ENCODE results near the gene PRR20C.
"Not testable (repeated sequence)": the region's sequence is repeated elsewhere in the genome, so short reads cannot be mapped to it uniquely, and the experiment has no call there.

PRR20C gene

DNA sequence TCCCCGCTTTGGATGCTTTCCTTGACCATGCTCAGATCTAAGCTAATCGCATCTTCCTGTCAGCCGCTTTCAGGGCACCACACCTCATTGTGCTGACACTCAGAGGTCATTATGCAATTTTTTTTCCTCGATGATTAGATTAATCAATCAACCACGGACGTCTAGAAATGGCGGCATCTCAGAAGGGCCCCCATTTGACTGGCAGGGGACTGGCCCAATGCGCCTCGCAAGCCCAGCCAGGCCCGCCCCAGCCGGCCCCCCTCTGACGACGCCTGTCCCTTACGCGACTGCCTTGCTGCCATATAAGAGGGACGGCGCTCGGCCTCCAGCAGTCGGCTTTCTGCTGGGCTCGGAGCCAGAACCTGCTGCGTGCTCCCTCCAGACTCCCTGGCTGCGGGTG, at the start of gene PRR20C:
Gene PRR20C (plus strand): TSS at position 301 of the 400 bp plus-strand sequence. CDS start 387 bp downstream, outside the sequence.
- DNase-seq, result not testable (repeated sequence)

DNA sequence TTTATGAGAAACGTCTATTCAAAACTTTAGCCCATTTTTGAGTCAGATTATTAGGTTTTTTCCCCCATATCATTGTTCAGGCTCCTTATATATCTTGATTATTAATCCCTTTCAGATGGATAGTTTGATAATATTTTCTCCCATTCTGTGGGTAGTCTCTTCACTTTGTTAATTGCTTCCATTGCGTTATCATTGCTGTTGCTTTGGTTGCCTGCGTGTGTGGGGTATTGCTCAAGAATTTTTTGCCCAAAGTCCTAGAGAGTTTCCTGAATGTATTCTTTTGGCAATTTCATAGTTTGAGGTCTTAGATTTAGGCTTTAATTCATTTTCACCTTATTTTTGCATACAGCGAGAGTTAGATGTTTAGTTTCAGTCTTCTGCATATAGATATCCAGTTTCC, 38.9 kb upstream of the PRR20C start:
- no peak for DNase-seq

DNA sequence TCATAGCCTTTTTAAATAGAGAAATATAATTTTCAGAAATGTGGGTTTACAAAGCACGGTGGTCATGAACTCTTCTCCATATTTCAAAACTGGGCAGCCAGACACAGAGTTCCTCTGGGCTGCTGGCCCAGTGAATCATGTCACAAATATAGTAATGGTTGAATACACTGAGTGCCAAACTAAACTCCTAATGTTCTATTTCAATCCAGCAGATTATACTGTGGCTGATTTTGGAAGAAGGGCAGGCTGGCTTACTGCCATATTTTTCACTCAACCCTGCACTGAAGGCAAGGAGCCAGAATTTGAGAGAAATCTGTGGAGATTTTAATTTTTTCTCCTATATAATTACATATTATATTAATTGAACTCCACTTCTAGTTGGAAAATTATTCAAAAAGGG, 30.2 kb upstream of the PRR20C start:
- no peak for DNase-seq

DNA sequence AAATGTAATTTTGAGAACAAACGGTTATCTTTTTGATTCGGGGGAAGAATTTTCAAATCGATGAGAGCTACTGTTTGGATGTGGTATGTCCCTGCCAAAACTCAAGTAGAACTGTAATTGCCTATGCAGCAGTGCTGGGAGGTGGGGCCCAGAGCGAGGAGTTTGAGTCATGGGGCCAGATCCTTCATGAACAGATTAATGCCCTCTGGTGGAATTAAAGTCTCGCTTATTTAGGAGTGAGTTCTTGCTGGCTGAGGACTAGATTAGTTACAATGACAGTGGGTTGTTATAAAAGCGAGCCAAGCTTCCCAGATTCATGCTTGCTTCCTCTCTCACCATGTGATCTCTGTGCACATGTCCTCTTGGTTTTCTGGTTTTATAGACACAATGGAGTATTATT, 25.0 kb upstream of the PRR20C start:
- DNase-seq, result no peak

DNA sequence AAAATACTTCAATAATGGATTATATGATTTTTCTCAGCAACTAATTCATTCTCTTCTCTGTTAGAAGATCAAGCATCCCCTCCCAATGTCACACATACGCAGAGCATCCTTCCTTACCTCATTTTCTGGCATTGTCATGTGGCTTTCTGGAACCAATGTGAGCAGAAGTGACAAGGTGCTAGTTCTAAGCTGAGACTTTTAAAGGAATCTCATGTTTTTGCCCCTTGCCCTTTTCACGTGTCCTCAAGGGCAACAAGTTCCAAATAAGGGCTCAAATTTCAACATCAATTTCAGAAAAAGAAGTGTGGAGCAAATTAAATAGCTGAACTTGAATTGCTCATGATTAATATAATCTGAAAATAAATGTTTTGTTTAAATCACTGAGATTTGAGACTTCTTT, 17.8 kb upstream of the PRR20C start:
- no peak for DNase-seq

DNA sequence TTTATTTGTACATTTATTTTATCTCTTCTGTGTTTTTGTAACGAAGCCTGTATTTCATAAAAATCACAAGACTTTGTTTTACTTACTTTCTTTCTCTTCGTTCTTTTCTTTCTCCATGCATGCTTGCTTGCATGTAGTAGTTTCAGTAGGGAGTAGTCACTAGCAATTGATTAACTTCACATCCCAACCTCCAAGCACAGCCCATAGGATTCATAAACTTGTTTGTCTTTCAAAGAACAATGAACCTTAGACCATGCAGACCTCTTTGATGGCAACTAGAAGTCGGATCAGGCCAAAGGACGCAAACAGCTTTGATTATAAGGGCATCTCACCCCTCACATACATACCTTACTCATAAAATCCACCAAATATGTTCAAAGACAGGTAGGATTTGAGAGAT, 16.3 kb upstream of the PRR20C start:
- no peak for DNase-seq

DNA sequence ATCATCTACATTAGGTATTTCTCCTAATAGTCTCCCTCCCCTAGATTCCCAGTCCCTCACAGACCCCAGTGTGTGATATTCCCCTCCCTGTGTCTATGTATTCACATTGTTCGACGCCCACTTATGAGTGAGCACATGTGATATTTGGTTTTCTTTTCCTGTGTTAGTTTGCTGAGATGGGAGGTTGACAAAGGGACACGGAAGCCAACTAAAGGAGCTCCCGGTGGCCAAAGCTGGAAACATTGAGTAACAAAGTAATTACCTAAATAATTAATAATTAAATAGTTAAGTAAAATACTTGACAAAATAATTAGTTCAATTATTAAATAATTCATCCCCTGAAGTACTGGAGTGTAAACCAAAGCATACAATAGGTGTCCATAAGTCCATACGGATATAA, 14.9 kb upstream of the PRR20C start:
- DNase-seq, result no peak

DNA sequence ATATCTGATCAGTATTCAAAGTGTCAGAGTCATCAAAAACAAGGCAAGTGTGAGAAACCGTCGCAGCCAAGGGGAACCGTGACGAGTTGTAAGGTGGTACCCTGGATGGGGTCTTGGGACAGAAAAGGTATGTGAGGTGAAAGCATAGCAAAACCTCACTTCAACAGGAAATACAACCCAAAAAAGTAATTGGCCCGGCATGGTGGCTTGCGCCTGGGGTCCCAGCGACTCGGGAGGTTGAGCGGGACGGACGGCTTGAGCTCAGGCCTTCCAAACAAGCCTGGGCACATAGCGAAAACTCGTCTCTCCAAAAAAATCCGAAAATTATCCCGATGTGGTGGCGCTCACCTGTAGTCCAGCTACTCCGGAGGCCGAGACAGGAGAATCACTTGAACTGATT, 14.1 kb upstream of the PRR20C start:
- DNase-seq, result not testable (repeated sequence)

DNA sequence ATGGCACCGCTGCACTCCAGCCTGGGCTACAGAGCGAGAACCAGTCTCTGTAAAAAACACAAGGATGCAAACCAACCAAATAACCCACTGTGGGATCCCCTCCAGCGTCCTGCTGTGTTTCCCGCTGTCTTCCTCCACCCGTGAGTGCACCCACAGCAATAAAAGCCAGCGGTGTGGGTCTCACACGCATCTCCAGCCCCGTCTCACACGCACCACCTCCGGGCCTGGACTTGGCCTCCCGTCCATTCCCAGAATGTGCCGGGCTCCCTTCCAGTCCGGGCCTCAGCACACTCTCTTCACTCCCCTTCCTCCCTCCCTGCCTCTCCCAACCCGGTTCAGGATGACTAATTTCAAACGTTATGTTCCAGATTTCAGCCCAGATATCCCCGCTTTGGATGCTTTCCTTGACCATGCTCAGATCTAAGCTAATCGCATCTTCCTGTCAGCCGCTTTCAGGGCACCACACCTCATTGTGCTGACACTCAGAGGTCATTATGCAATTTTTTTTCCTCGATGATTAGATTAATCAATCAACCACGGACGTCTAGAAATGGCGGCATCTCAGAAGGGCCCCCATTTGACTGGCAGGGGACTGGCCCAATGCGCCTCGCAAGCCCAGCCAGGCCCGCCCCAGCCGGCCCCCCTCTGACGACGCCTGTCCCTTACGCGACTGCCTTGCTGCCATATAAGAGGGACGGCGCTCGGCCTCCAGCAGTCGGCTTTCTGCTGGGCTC, 13.5 kb upstream of the PRR20C start, which contains the start of gene PRR20A:
Gene PRR20A (plus strand): TSS at position 684 of the 734 bp plus-strand sequence. CDS start 387 bp downstream, outside the sequence.
- not testable (repeated sequence) for DNase-seq

DNA sequence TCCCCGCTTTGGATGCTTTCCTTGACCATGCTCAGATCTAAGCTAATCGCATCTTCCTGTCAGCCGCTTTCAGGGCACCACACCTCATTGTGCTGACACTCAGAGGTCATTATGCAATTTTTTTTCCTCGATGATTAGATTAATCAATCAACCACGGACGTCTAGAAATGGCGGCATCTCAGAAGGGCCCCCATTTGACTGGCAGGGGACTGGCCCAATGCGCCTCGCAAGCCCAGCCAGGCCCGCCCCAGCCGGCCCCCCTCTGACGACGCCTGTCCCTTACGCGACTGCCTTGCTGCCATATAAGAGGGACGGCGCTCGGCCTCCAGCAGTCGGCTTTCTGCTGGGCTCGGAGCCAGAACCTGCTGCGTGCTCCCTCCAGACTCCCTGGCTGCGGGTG, 6.7 kb upstream of the PRR20C start, which contains the start of gene PRR20B:
Gene PRR20B (plus strand): TSS at position 301 of the 400 bp plus-strand sequence. CDS start 387 bp downstream, outside the sequence.
- DNase-seq, result not testable (repeated sequence)

DNA sequence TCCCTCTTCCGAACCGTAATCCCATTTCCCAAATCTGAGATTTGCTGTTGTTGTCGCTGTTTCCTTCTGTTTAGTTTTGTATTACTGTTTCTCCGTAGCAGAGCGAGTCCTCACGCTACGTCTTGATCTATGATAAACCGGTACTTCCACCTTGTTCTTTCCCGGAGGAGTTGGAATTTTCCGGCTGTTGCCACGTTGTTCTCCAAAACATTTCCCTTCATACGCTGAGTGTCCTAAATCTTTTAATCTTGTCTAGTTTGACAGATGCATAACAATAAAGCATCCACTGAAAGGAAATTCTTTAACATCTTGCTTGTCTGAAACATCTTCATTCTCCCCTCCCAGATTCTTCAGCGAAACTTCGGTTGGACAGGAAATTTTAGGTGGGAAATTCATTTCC, 5.8 kb upstream of the PRR20C start:
- not testable (repeated sequence) for DNase-seq

DNA sequence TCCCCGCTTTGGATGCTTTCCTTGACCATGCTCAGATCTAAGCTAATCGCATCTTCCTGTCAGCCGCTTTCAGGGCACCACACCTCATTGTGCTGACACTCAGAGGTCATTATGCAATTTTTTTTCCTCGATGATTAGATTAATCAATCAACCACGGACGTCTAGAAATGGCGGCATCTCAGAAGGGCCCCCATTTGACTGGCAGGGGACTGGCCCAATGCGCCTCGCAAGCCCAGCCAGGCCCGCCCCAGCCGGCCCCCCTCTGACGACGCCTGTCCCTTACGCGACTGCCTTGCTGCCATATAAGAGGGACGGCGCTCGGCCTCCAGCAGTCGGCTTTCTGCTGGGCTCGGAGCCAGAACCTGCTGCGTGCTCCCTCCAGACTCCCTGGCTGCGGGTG, 6.5 kb downstream of the PRR20C start, which contains the start of gene PRR20D:
Gene PRR20D (plus strand): TSS at position 301 of the 400 bp plus-strand sequence. CDS start 387 bp downstream, outside the sequence.
- not testable (repeated sequence) for DNase-seq

DNA sequence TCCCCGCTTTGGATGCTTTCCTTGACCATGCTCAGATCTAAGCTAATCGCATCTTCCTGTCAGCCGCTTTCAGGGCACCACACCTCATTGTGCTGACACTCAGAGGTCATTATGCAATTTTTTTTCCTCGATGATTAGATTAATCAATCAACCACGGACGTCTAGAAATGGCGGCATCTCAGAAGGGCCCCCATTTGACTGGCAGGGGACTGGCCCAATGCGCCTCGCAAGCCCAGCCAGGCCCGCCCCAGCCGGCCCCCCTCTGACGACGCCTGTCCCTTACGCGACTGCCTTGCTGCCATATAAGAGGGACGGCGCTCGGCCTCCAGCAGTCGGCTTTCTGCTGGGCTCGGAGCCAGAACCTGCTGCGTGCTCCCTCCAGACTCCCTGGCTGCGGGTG, 13.0 kb downstream of the PRR20C start, which contains the start of gene PRR20E:
Gene PRR20E (plus strand): TSS at position 301 of the 400 bp plus-strand sequence. CDS start 387 bp downstream, outside the sequence.
- DNase-seq, result not testable (repeated sequence)

DNA sequence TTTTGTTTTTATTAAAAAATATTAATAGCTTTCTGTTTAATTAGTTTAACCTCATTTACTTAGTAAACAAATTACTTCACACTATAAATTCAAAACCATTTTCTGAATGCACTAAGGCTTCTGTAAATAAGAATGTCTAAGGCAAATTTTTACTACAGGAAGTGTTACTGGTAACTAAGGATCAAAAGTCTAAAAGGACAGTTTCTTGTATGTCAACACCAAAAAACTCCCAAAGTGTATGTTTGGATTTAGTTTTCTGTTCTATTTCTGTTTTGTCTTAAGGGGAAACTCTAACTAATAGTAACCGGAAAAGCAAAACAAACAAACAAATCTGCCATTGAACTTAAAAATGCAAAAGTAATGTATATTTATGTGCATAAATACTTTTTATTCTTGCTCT, 37.8 kb downstream of the PRR20C start:
- DNase-seq, result no peak

Data from CD4-positive, alpha-beta T cell treated with Interferon alpha-2 for 1 hour (primary cell).